HuH-7.5 (cell line): ENCODE data around the gene CLN3.
"Not testable (repeated sequence)": the region's sequence is repeated elsewhere in the genome, so short reads cannot be mapped to it uniquely, and the experiment has no call there.

ENCODE experiments used
- DNase-seq: peaks from one replicate; pipeline ENCODE4 v3.0.0; 2011; ENCODE audit warnings: low spot score

CLN3 gene

GRCh38 chr16:28494121-28494851 is 2.4 kb upstream of the CLN3 start, which contains the start of gene APOBR:
Gene APOBR (plus strand): TSS chr16:28494643. CDS start chr16:28494682, 39 bp downstream.
- DNase-seq, result no peak

GRCh38 chr16:28492511-28492910 is 637 bp upstream of the CLN3 start:
- no peak for DNase-seq

GRCh38 chr16:28491230-28491969 is 474 bp downstream of the CLN3 start:
- no peak for DNase-seq

DNA sequence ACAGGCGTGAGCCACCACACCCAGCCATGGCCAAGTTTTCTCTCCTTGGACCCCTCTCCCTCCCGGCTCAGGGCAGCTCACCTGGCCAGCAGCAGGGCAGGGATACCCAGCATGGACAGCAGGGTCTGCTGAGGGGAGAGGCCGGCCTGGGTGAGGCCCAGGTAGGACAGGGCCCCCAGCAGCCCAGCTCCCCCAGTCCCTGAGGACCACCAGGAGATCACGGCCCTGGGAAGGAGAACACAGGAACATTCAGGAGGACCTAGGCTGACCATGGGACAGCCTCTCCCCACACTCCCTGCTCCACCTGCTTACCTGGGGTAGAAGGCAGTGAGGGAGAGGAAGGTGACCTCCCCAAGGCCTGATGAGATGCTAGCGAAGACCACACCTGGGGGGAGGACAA is 5.6 kb downstream of the CLN3 start:
- DNase-seq, result no peak

DNA sequence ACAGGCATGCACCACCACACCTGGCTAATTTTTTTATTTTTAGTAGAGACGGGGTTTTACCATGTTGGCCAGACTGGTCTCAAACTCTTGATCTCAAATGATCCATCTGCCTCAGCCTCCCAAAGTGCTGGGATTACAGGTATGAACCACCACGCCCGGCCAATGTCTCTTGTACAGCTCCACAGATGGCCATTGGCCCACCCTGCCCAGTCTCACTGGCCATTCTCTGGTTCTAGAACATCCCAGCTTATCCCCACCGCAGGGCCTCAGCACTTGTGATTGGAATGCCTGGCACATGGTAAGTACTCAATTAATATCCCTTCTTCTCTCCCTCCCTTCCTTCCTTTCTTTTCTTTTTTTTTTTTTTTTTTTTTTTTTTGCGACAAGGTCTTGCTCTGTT is 8.5 kb downstream of the CLN3 start:
- DNase-seq, result not testable (repeated sequence)

- no peak for DNase-seq
Measured at GRCh38 chr16:28482026-28482425, 9.8 kb downstream of the CLN3 start.

DNA sequence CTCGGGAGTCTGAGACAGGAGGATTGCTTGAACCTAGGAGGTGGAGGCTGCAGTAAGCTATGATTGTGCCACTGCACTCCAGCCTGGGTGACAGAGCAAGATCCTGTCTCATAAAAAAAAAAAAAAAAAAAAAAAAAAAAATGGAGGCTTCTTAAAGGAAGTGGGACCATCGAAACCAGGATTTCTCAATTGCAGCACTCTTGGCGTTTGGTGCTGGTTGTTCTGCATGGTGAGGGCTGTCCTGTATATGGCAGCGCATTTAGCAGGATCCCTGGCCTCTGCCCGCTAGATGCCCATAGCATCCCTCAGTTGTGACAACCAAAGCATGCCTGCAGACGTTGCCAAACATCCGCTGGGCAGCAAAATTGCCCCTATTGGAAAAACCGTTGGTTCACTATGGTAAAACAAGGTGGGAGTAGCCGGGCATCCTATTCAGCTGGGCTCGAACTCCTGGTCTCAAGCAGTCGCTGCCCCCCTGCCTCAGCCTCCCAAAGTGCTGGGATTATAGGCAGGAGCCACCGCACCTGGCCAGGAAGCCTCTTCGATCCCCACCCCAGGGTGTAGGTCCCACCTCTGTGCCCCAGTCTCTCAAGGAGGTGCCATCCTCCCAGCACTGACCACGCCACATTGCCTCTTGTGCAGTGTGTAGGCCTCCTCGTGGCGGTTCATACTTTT is 13.2 kb downstream of the CLN3 start:
- DNase-seq, result no peak

- DNase-seq, result no peak
Measured at GRCh38 chr16:28477311-28477920, 14.5 kb downstream of the CLN3 start.

- no peak for DNase-seq
Measured at GRCh38 chr16:28475221-28475620, 16.7 kb downstream of the CLN3 start.

DNA sequence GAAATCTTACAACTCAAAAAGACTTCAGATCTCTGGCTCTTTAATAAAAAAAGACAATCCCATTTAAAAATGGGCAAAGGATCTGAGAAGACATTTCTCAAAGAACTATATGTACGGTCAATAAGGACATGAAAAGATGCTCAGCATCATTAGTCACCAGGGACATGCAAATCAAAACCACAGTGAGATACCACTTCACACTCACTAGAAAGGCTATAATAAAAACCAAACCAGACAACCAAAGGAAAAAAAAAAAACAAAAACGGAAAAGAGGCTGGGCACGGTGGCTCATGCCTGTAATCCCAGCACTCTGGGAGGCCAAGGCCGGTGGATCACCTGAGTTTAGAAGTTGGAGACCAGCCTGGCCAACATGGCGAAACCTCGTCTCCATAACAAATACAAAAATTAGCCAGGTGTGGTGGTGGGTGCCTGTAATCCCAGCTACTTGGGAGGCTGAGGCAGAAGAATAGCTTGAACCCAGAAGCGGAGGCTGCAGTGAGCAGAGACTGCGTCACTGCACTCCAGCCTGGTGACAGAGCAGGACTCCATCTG is 18.1 kb downstream of the CLN3 start:
- DNase-seq, result no peak

DNA sequence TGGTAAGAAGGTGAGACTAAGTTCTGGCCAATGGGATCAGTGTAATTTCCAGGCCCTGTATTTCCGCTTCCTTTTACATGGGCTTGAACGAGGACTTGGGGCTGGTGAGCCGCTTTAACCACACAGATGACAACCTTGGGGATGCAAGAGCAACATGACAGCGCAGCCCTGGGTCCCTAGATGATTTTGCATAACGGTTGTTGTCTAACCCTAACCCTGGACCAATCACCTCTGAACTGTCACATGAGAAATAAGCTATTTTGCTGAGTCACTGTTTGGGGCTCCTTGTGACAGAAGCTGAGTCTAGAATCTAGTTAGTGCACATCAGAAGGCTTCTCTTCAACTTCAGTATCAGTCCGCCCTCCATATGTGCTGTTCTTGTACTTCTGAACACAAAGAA is 44.8 kb downstream of the CLN3 start:
- DNase-seq, result not testable (repeated sequence)

- not testable (repeated sequence) for DNase-seq
Measured at GRCh38 chr16:28446388-28446787, 45.5 kb downstream of the CLN3 start.

GRCh38 chr16:28443943-28444342 is 47.9 kb downstream of the CLN3 start:
- not testable (repeated sequence) for DNase-seq

DNA sequence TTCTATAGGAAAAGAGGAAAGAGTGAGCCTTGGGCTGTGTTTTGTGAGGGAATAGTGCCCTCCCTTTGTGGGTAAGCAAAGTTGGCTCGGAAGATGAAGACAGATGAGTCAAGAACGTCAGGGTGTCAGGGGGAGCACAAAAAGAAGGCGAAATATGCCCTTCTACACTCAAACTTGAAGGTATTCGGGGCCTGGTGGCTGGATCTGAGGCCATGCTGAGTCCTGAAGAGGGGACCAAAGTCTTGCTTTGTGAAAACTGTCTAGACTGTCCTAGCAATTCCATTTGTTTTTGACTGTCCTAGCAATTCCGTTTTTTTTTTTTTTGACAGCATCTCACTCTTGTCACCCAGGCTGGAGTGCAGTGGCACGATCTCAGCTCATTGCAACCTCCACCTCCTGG is 53.0 kb downstream of the CLN3 start:
- DNase-seq, result not testable (repeated sequence)

DNA sequence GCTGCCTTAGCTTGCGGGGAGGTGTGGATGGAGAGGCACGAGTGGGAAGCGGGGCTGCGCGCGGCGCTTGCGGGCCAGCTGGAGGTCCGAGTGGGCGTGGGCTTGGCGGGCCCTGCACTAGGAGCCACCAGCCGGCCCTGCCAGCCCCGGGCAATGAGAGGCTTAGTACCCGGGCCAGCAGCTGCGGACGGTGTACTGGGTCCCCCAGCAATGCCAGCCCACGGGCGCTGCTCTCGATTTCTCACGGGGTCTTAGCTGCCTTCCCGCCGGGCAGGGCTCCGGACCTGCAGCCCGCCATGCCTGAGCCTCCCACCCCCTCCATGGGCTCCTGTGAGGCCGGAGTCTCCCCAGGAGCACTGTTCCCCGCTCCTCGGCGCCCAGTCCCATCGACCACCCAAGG is 56.5 kb downstream of the CLN3 start:
- DNase-seq, result not testable (repeated sequence)
